SK-N-SH (cell line): ENCODE results near the gene KIF13A. TPM values are rescaled to one million over a fixed set of nuclear protein-coding genes. Genes with fewer than 3 reads are reported as not detected.

ENCODE experiments used
- CTCF ChIA-PET: fragments of 300-600, 350-600 bp; formaldehyde crosslinking; extraction: SDS; loops from one replicate; lab custom pipeline; 2021; lab: Yijun Ruan, JAX
- POLR2A ChIA-PET: fragments of 350-600 bp; sonication (Branson Sonifier 250); formaldehyde crosslinking; extraction: SDS; loops from one replicate; lab custom pipeline; 2020; ENCODE audit warnings: antibody characterized with exemption, inconsistent platforms; lab: Yijun Ruan, JAX
- DNase-seq: peaks from one replicate; pipeline ENCODE4 v3.0.0; 2012
- H2AFZ ChIP-seq: fragments of 200-600 bp; sonication (generic); 2 replicates; pipeline ENCODE4 v1.8.1; 2016; ENCODE audit warnings: antibody characterized with exemption, mild to moderate bottlenecking, low read depth
- H3F3A ChIP-seq: fragments of 200-600 bp; sonication (generic); replicated peaks from 2 replicates; pipeline ENCODE3; 2016; ENCODE audit warnings: antibody characterized with exemption, mild to moderate bottlenecking; ENCODE audit not compliant: insufficient read depth
- H3K27ac ChIP-seq, 2 experiments: fragments of 200-500 bp in 1 of 2; fragments of 200-600 bp in 1 of 2; sonication (Bioruptor generic) in 1 of 2; sonication (generic), shearing (Covaris generic) in 1 of 2; 2 replicates each; pipeline versions ENCODE4 v1.5.1 to v1.6.1; 2014 to 2016; ENCODE audit warnings: low read depth in 2 of 2, inconsistent platforms in 1 of 2, low read length in 1 of 2, mild to moderate bottlenecking in 1 of 2, mixed read lengths in 1 of 2
- H3K27me3 ChIP-seq: fragments of 200-600 bp; sonication (generic), shearing (Covaris generic); 2 replicates; pipeline ENCODE4 v1.6.1; 2016; ENCODE audit warnings: mixed run types; ENCODE audit not compliant: insufficient read depth
- H3K36me3 ChIP-seq, 2 experiments: fragments of 200-500 bp in 1 of 2; fragments of 200-600 bp in 1 of 2; sonication (Bioruptor generic) in 1 of 2; sonication (generic) in 1 of 2; replicated peaks in 1 of 2; 2 replicates each; pipeline versions ENCODE3 to v1.5.1; 2014 to 2016; ENCODE audit warnings: low read length in 1 of 2, mild to moderate bottlenecking in 1 of 2; ENCODE audit not compliant: insufficient read depth in 2 of 2, control insufficient read depth in 1 of 2
- H3K4me1 ChIP-seq, 2 experiments: fragments of 200-500 bp in 1 of 2; fragments of 200-600 bp in 1 of 2; sonication (Bioruptor generic) in 1 of 2; sonication (generic), shearing (Covaris generic) in 1 of 2; 2 replicates each; pipeline versions ENCODE4 v1.5.1 to v1.6.1; 2014 to 2016; ENCODE audit warnings: low read depth in 1 of 2, low read length in 1 of 2, mixed run types in 1 of 2; ENCODE audit not compliant: insufficient read depth in 2 of 2, control insufficient read depth in 1 of 2
- H3K4me2 ChIP-seq: fragments of 200-600 bp; sonication (generic), shearing (Covaris generic); 2 replicates; pipeline ENCODE4 v1.6.1; 2017; ENCODE audit warnings: mixed run types
- H3K4me3 ChIP-seq, 2 experiments: fragments of 200-500 bp in 1 of 2; fragments of 200-600 bp in 1 of 2; sonication (Bioruptor generic) in 1 of 2; sonication (generic), shearing (Covaris generic) in 1 of 2; 2 replicates each; pipeline versions ENCODE4 v1.5.1 to v1.8.1; 2014 to 2016; ENCODE audit warnings: low read depth in 2 of 2, inconsistent platforms in 1 of 2, low read length in 1 of 2, mild to moderate bottlenecking in 1 of 2, mixed read lengths in 1 of 2, moderate library complexity in 1 of 2
- H3K79me2 ChIP-seq: fragments of 200-600 bp; sonication (generic); 2 replicates; pipeline ENCODE4 v1.8.1; 2017; ENCODE audit warnings: mild to moderate bottlenecking; ENCODE audit not compliant: insufficient read depth
- H3K9ac ChIP-seq: fragments of 200-600 bp; sonication (generic); 2 replicates; pipeline ENCODE4 v1.6.1; 2017; ENCODE audit warnings: mixed run types
- H3K9me2 ChIP-seq: fragments of 200-600 bp; sonication (generic); 2 replicates; pipeline ENCODE4 v1.6.1; 2017; ENCODE audit warnings: mixed run types
- H3K9me3 ChIP-seq: fragments of 200-600 bp; sonication (generic); 2 replicates; pipeline ENCODE4 v1.6.1; 2017; ENCODE audit warnings: mixed run types, mild to moderate bottlenecking, moderate library complexity
- H4K20me1 ChIP-seq: fragments of 200-600 bp; sonication (generic); 2 replicates; pipeline ENCODE4 v1.6.1; 2017; ENCODE audit warnings: mild to moderate bottlenecking, mixed run types; ENCODE audit not compliant: insufficient read depth
- CHD2 ChIP-seq: fragments of 150-350 bp; IDR thresholded peaks from 2 replicates; pipeline ENCODE4 v1.6.1; 2018; ENCODE audit warnings: low read length; ENCODE audit not compliant: partially characterized antibody
- ELF1 ChIP-seq: IDR thresholded peaks from 2 replicates; pipeline ENCODE4 v1.4.0; 2012
- FOXJ3 ChIP-seq: sonication (generic); formaldehyde crosslinking; IDR thresholded peaks from 2 replicates; pipeline ENCODE4 v1.5.1; 2020; ENCODE audit warnings: mild to moderate bottlenecking, missing genetic modification reagents
- FOXM1 ChIP-seq: IDR thresholded peaks from 2 replicates; pipeline ENCODE4 v1.4.0; 2012; ENCODE audit warnings: low read depth, mild to moderate bottlenecking
- GABPA ChIP-seq: IDR thresholded peaks from 2 replicates; pipeline ENCODE4 v1.4.0; 2012; ENCODE audit warnings: low read depth, mild to moderate bottlenecking
- JUND ChIP-seq: IDR thresholded peaks from 2 replicates; pipeline ENCODE4 v1.4.0; 2012
- MXI1 ChIP-seq: IDR thresholded peaks from 2 replicates; pipeline ENCODE4 v1.6.1; 2012; ENCODE audit warnings: mild to moderate bottlenecking, low read depth, low read length, improper control_type of control experiment
- POLR2AphosphoS5 ChIP-seq: IDR thresholded peaks from 2 replicates; pipeline ENCODE4 v1.6.1; 2012; ENCODE audit warnings: low read depth, low read length
- RAD21 ChIP-seq: IDR thresholded peaks from 2 replicates; pipeline ENCODE4 v1.6.1; 2012; ENCODE audit warnings: mild to moderate bottlenecking, low read length
- RFX5 ChIP-seq: IDR thresholded peaks from 2 replicates; pipeline ENCODE4 v1.6.1; 2012; ENCODE audit warnings: mild to moderate bottlenecking, improper control_type of control experiment, low read length
- SIN3A ChIP-seq: IDR thresholded peaks from 2 replicates; pipeline ENCODE4 v1.6.1; 2012; ENCODE audit warnings: low read depth, mild to moderate bottlenecking, low read length, moderate library complexity, borderline replicate concordance
- SMC3 ChIP-seq: IDR thresholded peaks from 2 replicates; pipeline ENCODE4 v1.6.1; 2012; ENCODE audit warnings: low read depth, low read length, improper control_type of control experiment
- TAF1 ChIP-seq: IDR thresholded peaks from 2 replicates; pipeline ENCODE4 v1.6.1; 2012; ENCODE audit warnings: low read depth, mild to moderate bottlenecking, low read length, moderate library complexity, borderline replicate concordance
- TCF12 ChIP-seq: IDR thresholded peaks from 2 replicates; pipeline ENCODE4 v1.4.0; 2012
- TEAD4 ChIP-seq: IDR thresholded peaks from 2 replicates; pipeline ENCODE4 v1.4.0; 2012; ENCODE audit warnings: mild to moderate bottlenecking, borderline replicate concordance; ENCODE audit not compliant: insufficient read depth
- USF2 ChIP-seq: fragments of 150-350 bp; IDR thresholded peaks from 2 replicates; pipeline ENCODE4 v1.6.1; 2017; ENCODE audit warnings: antibody characterized with exemption, low read length, low read depth, borderline replicate concordance
- WGBS: methylation state at CpG from one replicate; pipeline ENCODE4 v1.1.6; 2017; ENCODE audit warnings: low lambda C conversion rate; 5-methylcytosine and 5-hydroxymethylcytosine counted together
- polyA plus RNA-seq, 3 experiments: library from polyadenylated mRNA; depleted of rRNA; stranded (reverse); fragments of >200 nt; gene quantifications; 2 replicates each; pipeline ENCODE4 v1.2.3, GENCODE V29; 2012
- TF ChIP-seq, protein P1 (sequence below): fragments of 150-350 bp; IDR thresholded peaks from 2 replicates; pipeline ENCODE4 v1.6.1; 2016; ENCODE audit warnings: mild to moderate bottlenecking, low read depth, low read length
- TF ChIP-seq, protein P2 (sequence below): fragments of 200-600 bp; sonication (generic); IDR thresholded peaks from 2 replicates; pipeline ENCODE4 v1.6.1; 2017; ENCODE audit warnings: antibody characterized with exemption, mild to moderate bottlenecking, moderate library complexity
- TF ChIP-seq, protein P3 (sequence below): IDR thresholded peaks from 2 replicates; pipeline ENCODE4 v1.6.1; 2012; ENCODE audit warnings: mild to moderate bottlenecking, low read depth, low read length, moderate library complexity

KIF13A gene
- polyA plus RNA-seq, 1 of the 3 experiments (the other 2 are of a cell fraction), result 18.2 TPM

- TF ChIP-seq, protein P1, sequence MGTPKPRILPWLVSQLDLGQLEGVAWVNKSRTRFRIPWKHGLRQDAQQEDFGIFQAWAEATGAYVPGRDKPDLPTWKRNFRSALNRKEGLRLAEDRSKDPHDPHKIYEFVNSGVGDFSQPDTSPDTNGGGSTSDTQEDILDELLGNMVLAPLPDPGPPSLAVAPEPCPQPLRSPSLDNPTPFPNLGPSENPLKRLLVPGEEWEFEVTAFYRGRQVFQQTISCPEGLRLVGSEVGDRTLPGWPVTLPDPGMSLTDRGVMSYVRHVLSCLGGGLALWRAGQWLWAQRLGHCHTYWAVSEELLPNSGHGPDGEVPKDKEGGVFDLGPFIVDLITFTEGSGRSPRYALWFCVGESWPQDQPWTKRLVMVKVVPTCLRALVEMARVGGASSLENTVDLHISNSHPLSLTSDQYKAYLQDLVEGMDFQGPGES, result no peak
- TF ChIP-seq, protein P2, sequence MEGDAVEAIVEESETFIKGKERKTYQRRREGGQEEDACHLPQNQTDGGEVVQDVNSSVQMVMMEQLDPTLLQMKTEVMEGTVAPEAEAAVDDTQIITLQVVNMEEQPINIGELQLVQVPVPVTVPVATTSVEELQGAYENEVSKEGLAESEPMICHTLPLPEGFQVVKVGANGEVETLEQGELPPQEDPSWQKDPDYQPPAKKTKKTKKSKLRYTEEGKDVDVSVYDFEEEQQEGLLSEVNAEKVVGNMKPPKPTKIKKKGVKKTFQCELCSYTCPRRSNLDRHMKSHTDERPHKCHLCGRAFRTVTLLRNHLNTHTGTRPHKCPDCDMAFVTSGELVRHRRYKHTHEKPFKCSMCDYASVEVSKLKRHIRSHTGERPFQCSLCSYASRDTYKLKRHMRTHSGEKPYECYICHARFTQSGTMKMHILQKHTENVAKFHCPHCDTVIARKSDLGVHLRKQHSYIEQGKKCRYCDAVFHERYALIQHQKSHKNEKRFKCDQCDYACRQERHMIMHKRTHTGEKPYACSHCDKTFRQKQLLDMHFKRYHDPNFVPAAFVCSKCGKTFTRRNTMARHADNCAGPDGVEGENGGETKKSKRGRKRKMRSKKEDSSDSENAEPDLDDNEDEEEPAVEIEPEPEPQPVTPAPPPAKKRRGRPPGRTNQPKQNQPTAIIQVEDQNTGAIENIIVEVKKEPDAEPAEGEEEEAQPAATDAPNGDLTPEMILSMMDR, result no peak
- TF ChIP-seq CHD2 (no peak), RFX5 (no peak), TEAD4 (no peak), FOXM1 (no peak), GABPA (no peak), JUND (peak; percentile 47), POLR2AphosphoS5 (peak; percentile 42; the same call in 1 of the 2 replicates), USF2 (no peak)
- TF ChIP-seq, protein P3, sequence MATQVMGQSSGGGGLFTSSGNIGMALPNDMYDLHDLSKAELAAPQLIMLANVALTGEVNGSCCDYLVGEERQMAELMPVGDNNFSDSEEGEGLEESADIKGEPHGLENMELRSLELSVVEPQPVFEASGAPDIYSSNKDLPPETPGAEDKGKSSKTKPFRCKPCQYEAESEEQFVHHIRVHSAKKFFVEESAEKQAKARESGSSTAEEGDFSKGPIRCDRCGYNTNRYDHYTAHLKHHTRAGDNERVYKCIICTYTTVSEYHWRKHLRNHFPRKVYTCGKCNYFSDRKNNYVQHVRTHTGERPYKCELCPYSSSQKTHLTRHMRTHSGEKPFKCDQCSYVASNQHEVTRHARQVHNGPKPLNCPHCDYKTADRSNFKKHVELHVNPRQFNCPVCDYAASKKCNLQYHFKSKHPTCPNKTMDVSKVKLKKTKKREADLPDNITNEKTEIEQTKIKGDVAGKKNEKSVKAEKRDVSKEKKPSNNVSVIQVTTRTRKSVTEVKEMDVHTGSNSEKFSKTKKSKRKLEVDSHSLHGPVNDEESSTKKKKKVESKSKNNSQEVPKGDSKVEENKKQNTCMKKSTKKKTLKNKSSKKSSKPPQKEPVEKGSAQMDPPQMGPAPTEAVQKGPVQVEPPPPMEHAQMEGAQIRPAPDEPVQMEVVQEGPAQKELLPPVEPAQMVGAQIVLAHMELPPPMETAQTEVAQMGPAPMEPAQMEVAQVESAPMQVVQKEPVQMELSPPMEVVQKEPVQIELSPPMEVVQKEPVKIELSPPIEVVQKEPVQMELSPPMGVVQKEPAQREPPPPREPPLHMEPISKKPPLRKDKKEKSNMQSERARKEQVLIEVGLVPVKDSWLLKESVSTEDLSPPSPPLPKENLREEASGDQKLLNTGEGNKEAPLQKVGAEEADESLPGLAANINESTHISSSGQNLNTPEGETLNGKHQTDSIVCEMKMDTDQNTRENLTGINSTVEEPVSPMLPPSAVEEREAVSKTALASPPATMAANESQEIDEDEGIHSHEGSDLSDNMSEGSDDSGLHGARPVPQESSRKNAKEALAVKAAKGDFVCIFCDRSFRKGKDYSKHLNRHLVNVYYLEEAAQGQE, result no peak
These were observed 135.7 kb downstream of the KIF13A start (continued) for GRCh38 chr6:17851720-17852161.

GRCh38 chr6:17851001-17851719, 136.3 kb downstream of the KIF13A start:
- DNase-seq, result no peak
- H3K9me2 ChIP-seq, result no peaks in the 10 kb centered on the region
- peaks cover 25% of the 10 kb centered on the region for H3F3A ChIP-seq
- H3K27me3 ChIP-seq, result no peaks in the 10 kb centered on the region
- H3K4me2 ChIP-seq, result peak overlapping the region; percentile 46
- CTCF ChIA-PET, result interaction anchor here (1.4 kb wide), 1 partner anchor 267 kb away, joined by 3 read pairs; no protein-coding TSS in a partner anchor
- peaks cover 19% of the 10 kb centered on the region in 2 experiments for H3K36me3 ChIP-seq
- POLR2A ChIA-PET, result no interaction called here
- H3K79me2 ChIP-seq, result no peaks in the 10 kb centered on the region
- H3K4me3 ChIP-seq, result no peak overlapping the region
- peaks cover 0 to 16% of the 10 kb centered on the region in 2 experiments; a peak in 1 of 4 replicates for H3K4me1 ChIP-seq
- no peaks in the 10 kb centered on the region for H3K9me3 ChIP-seq
- H3K9ac ChIP-seq, result peak overlapping the region; percentile 61
- peak overlapping the region; percentile 60 to 96; a peak in 3 of 4 replicates for H3K27ac ChIP-seq
- no peaks in the 10 kb centered on the region; the same call in 1 of the 2 replicates for H4K20me1 ChIP-seq
- 66% methylated on average over 3 of the region's 3 CpGs for WGBS
- H2AFZ ChIP-seq, result no peak overlapping the region
- no peak for TF ChIP-seq FOXJ3
- no peak for TF ChIP-seq RAD21
- no peak for TF ChIP-seq ELF1
- TF ChIP-seq SMC3, result no peak
- TF ChIP-seq TCF12, result no peak
- no peak for TF ChIP-seq TAF1
- TF ChIP-seq, protein P2, result no peak
- TF ChIP-seq SIN3A, result no peak
- TF ChIP-seq MXI1, result no peak
- TF ChIP-seq, all 33 proteins: peak for 0
